SH-SY5Y (cell line): ENCODE results near the gene CBLN3.

Source experiments
- GATA2 ChIP-seq: IDR thresholded peaks from 2 replicates; pipeline ENCODE4 v1.6.1; 2011; ENCODE audit warnings: mild to moderate bottlenecking, low read depth, low read length
- GATA3 ChIP-seq: IDR thresholded peaks from 2 replicates; pipeline ENCODE4 v1.6.1; 2011; ENCODE audit warnings: low read depth, mild to moderate bottlenecking, low read length, moderate library complexity

DNA sequence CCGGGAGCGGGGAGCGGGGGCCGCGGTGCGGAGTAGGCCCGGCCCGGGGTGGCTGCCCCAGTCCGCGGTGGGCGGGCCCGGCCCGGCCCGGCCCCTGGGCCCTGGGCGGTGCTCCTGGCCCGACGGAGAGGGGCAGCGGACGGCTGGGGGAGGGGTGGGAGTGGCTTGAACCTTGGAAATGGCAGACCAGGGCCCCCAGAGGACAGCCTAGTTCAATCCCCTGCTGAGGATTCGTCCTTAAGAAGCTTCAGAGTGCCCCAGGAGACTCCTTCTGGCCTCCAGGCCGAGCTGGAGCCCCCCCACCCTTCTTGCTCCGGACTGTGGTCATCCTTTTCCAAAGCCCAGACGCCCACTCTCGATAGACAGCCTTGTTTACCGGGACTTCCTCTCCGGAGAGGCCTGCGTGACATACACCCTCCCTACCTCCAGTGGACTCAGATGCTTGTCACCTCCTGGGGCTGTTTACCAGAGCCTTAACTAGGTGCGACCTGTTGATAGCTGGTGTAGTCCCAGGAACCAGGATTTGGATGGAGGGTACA, 744 bp upstream of the CBLN3 start:
- TF ChIP-seq GATA2, result no peak
- no peak for TF ChIP-seq GATA3
